ENCODE results near the gene DGUOK.

The DGUOK gene

DNA sequence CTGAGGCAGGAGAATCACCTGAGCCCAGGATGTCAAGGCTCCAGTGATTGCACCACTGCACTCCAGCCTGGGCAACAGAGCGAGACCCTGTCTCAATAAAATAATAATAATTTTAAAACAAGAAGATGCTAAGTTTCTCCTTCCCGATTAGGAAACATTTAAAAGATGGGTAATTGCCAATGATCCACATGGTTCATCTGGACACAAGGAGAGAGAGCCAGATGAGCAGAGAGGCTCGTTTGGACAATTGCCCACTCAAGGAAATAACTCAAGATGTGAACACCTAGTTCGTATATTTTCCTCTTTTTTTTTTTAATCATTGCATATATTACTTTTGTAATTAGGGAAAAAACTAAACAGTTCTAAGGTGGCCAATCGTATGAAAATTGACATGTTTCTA is 37.5 kb upstream of the DGUOK start:
- DNase-seq (ENCODE audit: low read depth), result no peak
- TF ChIP-seq, protein P1, sequence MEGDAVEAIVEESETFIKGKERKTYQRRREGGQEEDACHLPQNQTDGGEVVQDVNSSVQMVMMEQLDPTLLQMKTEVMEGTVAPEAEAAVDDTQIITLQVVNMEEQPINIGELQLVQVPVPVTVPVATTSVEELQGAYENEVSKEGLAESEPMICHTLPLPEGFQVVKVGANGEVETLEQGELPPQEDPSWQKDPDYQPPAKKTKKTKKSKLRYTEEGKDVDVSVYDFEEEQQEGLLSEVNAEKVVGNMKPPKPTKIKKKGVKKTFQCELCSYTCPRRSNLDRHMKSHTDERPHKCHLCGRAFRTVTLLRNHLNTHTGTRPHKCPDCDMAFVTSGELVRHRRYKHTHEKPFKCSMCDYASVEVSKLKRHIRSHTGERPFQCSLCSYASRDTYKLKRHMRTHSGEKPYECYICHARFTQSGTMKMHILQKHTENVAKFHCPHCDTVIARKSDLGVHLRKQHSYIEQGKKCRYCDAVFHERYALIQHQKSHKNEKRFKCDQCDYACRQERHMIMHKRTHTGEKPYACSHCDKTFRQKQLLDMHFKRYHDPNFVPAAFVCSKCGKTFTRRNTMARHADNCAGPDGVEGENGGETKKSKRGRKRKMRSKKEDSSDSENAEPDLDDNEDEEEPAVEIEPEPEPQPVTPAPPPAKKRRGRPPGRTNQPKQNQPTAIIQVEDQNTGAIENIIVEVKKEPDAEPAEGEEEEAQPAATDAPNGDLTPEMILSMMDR (conservative IDR thresholded peaks at IDR 0.05; ENCODE audit: low read depth, low read length), result no peak
- H3K4me3 ChIP-seq (ENCODE audit: low read length), result no peak overlapping the region

DNA sequence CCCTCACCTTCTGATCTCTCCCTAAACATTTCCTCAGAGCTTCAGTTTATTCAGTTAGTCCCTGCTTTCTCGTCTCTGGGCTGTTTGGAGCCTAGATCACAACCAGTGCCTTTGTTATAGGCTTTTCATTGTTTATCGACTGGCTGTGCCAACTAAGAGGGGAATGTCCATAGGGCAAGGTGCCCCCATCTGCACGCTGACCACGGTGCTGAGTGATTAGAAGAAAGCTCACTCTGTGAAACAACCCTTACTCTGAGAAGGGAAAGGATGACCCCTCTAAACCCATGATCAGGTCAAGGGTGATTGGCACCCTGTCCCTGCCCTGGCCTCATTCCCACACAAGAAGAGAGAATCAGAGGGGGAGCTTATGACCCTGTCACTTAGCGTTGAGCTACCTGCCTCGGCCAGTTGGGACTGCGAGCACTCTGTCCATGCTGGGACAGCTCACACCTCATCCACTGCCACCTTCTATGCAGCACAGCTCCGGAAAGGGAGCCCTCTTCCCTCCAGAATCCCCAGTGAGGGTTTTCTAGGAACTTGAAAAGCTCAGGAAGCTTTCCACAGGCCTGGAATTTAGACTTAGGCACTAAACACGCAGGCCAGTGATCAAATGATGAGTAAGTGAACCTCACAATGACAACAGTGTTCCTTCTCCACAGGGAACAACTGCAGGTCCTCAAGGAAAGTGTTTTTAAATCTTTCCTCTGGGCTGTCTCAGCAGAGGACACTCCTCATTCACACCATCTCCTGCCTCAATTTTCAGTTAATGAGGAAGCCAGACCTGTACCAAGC is 36.2 kb upstream of the DGUOK start:
- TF ChIP-seq, protein P1 (conservative IDR thresholded peaks at IDR 0.05; ENCODE audit: low read depth, low read length), result no peak
- no peak for DNase-seq (ENCODE audit: low read depth)
- H3K4me3 ChIP-seq (ENCODE audit: low read length), result no peak overlapping the region

DNA sequence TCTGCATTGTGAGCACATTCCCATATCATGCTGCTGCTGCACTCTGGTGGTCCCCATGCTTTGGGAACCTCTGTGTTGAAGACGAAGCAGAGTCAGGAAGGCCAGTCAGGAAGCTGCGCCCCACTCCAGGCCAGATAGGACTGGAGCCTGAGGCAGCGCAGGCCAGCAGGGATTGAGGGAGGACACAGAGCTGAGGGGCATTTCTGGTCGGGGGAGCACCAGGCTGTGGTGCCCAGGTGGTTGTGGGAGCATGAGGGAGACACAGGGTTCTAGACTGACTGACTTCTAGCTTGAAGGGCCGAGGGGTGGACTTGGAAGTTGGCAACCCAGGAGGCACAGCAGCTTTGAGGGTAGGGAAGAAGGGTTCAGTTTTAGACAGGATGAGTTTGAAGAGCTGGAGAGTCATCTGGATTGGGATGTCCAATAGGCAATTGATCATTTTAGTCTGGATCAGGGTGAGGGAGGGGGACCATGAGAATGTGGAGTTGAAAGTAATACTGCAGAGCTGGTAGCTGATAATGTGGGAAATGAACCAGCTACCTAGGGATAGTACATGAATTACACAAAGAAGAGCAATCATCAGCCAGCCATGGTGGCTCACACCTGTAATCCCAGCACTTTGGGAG is 35.3 kb upstream of the DGUOK start:
- DNase-seq (ENCODE audit: low read depth), result no peak
- no peak overlapping the region for H3K4me3 ChIP-seq (ENCODE audit: low read length)
- TF ChIP-seq, protein P1 (conservative IDR thresholded peaks at IDR 0.05; ENCODE audit: low read depth, low read length), result no peak

DNA sequence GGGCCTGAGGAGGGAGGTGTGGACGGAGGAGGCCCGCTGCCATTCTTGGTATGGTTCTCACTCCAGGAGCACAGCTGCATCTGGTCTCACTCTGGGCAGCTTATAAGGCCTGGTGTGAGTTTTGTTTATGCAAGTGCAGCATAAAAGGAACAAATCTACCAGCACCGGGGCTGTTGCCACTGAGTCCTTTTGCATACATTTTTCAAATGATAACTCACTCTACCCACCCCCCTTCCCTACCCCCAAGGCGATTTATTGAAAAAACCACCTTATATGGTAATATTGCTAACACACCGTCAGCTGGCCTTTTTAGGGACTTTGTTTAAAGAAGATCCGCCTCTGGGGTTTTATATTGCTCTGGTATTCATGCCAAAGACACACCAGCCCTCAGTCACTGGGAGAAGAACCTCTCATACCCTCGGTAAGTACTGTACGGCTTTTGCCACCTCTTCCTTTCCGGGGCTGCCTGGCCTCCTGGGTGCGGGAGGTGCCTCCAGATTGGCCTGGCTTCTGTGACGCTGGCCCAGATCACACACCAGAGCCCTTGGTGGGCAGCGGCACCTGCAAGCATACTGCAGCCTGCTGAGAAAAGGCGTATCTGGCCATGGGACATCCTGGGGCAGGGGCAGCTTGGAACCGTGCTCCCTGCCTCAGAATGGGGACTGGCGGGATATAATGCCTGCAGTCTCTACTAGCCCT is 33.9 kb upstream of the DGUOK start, which contains the start of gene ACTG2:
TSS of gene ACTG2 (plus strand) at position 378 of the 699 bp plus-strand sequence. CDS start 8,304 bp downstream, outside the sequence.
- H3K4me3 ChIP-seq (ENCODE audit: low read length), result no peak within 1 kb of the TSS
- no peak for DNase-seq (ENCODE audit: low read depth)
- TF ChIP-seq, protein P1 (conservative IDR thresholded peaks at IDR 0.05; ENCODE audit: low read depth, low read length), result no peak

DNA sequence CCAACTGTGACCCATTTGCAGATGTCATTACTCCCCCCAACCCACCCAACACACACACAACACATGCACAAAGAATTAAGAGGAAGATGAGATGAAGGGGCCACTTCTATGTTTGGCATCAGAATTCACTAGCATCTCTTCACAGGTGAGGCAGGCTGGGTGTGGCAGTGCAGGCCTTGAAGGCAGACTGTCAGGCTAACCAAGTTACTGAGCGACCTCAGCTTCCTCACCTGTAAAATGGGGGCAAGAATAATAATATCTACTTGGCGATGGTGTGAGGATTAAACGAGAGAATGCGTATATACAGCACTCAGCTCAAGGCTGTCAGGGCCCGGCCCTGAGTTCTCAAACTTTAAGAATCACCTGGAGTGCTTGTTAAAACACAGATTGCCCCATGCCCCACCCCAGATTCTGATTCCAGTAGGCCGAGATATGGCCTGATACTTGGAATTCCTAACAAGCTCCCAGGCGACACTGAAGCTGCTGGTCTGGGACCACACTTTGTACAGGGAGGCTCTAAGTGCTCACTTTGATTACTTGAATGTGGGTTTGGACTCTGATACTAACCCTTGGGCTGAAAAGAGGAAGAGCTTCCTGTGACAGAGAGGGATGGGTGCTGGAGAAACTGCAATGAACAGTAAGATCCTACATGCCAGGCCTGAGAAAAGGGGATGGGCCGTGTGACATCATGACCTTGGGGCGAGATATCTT is 32.8 kb upstream of the DGUOK start:
- DNase-seq (ENCODE audit: low read depth), result no peak
- TF ChIP-seq, protein P1 (conservative IDR thresholded peaks at IDR 0.05; ENCODE audit: low read depth, low read length), result no peak
- H3K4me3 ChIP-seq (ENCODE audit: low read length), result no peak overlapping the region

DNA sequence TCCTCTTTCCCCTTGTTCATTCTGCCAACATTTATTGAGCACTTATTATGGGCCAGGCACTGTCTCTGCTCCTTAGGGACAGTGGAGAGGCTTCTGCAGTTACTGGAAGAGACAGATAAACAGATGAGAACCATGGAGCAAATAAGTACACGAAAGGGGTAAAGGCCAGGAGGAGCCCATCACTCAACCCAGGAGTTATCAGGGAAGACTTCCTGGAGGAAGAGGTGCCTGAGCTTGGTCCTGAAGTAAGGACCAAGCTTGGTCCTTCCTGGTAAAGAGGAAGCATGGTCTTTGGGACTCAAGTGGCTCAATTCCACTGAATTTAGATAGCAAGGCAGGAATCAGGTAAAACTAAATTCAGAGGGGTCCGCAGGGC is 32.2 kb upstream of the DGUOK start:
- no peak for DNase-seq (ENCODE audit: low read depth)
- no peak overlapping the region for H3K4me3 ChIP-seq (ENCODE audit: low read length)
- TF ChIP-seq, protein P1 (conservative IDR thresholded peaks at IDR 0.05; ENCODE audit: low read depth, low read length), result no peak

Measured in retinal pigment epithelial cell (primary cell).